Measurements from ENCODE around the gene PKNOX2.

Gene PKNOX2

DNA sequence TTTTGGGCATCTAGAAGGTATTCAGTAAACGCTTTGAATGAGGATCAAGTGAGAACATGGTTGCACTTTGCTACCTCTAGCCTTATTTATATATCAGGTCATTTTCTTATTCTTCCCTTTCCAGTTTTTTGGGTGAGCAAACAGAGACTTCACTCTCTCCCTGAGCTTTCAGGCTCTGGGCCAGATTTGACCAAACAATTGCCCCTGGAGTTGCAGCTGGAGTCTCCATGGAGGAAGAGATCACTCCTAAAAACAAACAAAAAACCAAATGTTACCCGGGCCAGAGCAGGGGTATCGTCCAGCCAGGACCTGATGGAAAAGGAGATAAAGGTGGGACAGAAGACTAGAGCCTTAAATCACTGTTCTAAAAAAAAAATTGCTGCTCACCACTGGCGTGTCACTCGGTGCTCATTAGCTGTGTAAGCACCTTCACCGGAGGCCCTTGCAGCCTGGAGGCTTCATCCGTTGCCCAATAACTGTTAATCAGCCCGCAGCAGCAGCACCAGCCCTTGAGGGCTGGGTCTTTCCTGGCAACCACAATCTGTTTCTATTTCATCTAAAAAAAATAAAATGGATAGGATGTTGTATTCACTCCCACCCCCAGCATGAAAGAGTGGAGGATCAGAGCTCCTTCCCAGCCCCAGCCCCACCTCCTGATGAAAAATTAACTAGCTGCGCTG is 125.0 kb downstream of the PKNOX2 start:
- no peak for DNase-seq

GRCh38 chr11:125290263-125290662 is 125.7 kb downstream of the PKNOX2 start:
- no peak for DNase-seq

GRCh38 chr11:125292100-125292499 is 127.5 kb downstream of the PKNOX2 start:
- no peak for DNase-seq

- DNase-seq = no peak
These were observed 129.0 kb downstream of the PKNOX2 start for GRCh38 chr11:125293596-125293995.

GRCh38 chr11:125295931-125296330 is 131.4 kb downstream of the PKNOX2 start:
- no peak for DNase-seq

DNA sequence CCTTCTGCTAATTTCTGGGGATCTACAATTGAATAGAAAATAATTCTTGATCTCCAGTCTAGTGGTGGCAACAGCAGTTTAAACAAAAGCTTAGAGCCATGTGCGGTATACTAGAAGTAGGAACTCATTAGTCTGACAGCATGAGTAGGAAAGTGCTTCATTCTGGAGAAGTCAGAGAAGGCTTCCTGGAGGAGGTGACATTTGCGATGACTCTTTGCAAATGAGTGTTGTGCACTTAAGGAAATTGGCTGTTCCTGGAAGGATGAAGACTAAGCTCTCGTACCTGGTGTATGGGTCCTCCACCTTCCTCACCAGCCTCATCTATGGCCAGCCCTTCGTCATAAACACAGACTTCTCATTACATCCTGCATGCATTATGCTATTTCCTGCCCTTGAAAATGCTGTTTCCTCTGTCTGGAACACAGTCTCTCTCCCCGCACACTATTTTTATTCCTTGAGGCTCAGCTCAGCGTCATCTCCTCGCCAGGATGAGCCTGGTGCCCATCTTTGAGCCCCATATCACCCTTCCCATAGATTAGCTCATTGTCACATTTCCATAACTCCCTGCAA is 132.9 kb downstream of the PKNOX2 start:
- no peak for DNase-seq

DNA sequence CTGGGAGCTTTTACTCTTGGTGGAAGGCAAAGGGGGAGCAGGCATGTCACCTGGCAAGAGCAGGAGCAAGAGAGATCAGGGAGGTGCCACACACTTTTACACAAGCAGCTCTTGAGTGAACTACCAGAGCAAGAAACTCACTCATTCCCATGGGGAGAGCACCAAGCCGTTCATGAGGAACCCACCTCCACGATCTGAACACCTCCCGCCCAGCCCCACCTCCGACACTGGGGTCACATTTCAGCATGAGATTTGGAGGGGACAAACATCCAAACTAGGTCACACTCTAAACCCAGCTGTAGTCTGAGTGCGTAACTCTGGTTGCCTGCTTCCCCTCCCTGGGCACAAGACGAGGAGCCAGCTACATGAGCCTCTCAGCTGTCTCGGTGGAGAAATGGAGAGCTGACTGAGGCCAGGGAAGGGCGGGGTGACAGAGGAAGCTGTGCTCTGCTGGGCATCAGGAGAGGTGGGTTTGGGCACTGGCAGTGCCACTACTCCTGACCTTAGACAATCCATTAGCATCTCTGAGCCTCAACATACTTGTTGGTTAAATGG is 134.6 kb downstream of the PKNOX2 start:
- DNase-seq = no peak

- no peak for DNase-seq
These were observed 135.3 kb downstream of the PKNOX2 start for GRCh38 chr11:125299821-125300220.

GRCh38 chr11:125300791-125301218 is 136.3 kb downstream of the PKNOX2 start:
- peak; percentile 77 for DNase-seq

DNA sequence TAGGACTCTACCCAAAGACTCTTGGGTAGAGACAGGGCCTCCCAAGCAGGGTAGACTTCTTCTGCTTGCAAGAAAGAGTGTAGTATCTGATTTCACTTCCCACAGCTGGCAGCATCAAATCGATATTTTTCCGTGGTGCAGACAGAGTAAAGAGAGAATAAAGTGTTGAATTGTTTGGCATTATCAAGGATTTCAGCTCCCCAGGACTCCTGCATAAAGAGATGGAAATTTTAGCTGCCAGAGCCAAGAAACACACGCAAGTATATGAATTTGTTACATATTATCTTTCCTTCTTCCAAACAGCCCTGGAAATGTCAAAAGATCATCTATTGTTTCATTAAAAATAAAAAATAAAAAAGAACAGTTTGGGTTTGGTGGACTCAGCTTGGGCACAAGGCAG is 136.8 kb downstream of the PKNOX2 start:
- DNase-seq = no peak

DNA sequence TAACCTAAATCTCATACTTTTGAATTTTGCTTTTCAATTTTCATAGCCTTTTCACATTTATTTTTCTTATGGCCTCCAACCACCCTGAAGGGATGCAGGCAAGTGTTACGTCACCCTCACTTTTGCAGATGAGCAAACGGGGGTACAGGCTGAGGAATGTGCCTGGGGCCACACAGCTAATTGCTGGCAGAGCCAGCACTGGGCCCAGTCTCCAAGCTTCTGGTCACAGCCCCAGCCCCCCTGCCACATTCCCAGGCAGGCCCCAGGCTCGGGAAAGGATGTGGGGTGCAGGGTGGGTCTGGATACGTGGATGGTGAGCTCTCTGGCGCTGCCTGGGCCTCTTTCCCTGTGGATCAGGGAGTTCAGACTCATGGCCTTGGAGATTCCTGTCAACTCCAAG is 138.6 kb downstream of the PKNOX2 start:
- DNase-seq = no peak

DNA sequence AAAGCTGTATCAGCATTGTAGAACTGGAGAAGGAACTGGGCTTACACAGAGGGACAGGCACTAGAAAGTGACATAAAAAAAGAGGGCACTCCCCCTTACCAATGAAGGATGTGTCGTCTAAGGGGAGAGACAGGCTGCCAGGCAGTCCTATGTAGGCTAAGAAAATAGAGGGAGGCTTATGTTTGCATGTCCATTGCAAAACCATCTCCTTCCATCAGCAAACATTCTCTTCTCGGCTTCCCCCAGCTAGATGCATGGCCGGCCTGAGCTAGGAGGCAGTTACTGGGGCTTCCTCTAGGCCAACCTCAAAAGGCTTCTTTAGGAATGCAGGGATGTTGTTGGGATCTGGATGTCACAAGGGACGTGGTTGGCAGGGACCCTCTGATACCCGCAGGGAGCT is 139.1 kb downstream of the PKNOX2 start:
- no peak for DNase-seq

- no peak for DNase-seq
These were observed 139.6 kb downstream of the PKNOX2 start for GRCh38 chr11:125304136-125304535.

- no peak for DNase-seq
These were observed 140.3 kb downstream of the PKNOX2 start for GRCh38 chr11:125304876-125305275.

DNA sequence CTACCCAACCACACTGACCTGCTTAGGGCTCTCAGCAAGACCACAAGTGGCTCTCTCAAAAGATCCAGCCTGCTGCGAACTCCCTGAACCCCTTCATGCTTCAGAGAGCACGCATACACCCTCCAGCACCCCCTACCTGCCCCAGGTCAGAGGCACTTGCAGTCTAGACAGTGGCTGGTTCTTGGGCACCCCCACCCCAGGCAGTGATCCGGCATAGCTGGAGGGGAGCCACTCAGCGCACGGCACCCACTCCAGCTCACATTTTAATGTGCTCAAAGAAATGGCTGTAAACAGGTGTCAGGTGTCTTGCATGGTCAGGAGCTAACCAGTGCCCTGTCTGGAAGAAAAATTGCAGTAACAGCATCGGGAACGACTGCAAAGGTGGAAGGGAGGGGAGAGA is 140.8 kb downstream of the PKNOX2 start:
- no peak for DNase-seq

DNA sequence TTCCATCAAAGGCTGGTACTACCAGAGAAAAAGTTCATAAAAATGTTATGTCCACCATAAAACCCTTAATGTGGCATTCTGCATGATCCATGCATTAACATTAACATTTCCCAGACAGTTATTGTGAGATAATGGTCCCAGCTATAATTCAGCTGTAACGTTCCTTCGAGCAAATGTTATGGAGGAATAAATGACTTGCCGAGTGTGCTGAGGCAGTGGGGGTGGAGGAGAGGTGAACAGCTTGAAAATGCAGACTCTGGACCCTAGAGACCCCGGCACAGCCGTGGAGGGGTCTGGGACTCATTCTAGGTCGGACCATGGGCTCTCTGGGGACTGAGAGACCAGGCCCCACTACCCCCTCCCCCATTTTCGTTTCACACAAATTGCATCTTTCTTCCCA is 141.9 kb downstream of the PKNOX2 start:
- no peak for DNase-seq

DNA sequence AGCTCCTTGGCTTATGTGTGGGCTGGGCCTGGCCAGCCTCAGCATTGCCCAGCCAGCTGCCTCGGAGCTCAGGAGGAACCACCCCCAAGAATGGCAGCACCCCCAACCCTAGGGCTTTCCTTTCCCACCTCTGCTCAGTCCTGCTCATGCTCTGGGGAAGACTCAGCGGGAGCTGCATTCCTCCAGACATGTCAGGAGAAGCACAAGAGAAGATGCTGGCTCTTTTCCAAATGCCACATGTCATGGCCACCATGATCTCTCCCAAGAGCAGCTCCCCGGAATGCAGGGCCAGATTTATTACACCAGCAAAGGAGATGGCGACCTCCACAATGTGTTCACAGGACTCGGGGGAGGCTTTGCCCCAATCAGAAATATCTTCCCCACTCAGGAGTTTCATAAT is 143.7 kb downstream of the PKNOX2 start:
- DNase-seq = peak; percentile 50

DNA sequence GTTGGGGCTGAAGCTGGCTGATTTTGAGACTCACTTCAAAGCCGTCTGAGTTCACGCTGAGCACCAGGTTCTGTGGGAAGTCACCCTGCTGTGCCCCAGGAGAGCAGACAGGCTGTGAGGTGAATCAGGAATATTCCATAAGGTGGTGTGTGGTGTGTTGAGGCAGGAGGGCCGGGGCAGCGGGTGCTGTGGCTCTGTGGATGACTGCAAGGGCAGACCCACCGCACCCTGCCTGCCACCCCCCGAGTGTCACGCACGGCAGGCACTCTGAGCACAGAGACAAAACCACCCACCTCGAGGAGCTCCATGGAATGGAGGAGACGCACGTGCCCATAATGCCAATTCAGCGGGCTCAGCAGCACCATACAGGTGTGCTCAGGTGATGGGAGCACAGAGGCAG is 147.8 kb downstream of the PKNOX2 start:
- DNase-seq = no peak

DNA sequence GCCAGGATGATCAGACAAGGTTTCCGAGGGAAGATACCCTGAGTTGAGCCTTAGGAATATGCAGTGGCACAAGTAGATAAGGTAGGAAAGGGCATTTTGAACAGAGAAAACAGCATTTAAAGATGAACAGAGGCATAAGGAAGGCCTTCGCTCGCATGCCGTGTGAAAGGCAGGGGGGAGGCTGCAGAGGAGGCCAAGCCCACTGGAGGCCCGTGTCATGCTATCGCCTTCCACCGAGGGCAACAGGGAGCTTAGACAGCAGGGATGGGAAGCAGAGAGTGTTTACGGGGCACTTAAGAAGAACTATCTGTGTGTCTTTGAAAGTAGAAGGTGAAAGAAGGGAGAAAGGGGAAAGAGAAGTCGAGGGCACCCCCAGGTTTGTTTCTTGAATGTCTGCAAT is 148.3 kb downstream of the PKNOX2 start:
- DNase-seq = no peak

GRCh38 chr11:125313271-125314219 is 149.0 kb downstream of the PKNOX2 start:
- DNase-seq = no peak

DNA sequence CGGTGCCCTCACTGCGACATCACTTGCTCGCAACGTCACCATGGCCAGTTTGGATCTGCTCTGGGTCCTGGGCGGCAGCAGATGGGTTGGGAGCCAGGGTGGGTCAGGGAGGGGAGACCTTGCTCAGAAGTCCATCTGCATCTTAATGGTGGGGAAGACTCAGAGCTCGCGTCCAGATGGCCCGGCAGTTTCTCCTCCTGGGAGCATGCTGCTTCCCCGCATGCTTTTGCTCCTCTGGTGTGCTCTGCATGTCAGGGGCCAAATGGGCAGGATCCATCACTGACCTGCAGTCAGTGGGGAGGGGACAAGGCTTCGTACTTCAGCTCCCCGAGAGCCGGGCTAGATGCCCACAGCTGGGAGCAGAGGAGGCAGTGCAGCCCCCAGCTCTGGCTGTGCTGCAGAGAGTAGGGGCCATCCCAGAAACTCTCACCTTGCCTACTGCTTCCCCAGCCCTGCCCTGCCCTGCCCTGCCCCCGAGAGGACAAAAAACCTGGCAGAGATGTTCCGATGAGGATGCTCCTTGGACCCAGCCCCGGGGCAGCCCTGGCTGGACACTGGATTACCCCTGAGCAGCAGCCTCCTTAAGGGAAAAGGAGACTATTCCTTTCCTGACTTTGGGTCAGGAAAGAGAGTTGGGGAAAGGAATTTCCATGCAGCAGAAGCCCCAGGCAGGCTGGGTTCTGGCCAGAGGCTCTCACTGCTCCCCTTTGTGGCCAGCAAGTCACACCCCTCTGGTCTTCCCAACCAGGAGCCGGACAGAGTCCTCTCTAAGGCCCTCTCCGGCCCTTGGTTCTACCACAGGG is 149.9 kb downstream of the PKNOX2 start:
- DNase-seq = no peak

GRCh38 chr11:125315079-125315740 is 150.7 kb downstream of the PKNOX2 start:
- peak; percentile 13 for DNase-seq
